Cerebellar cortex (tissue), 1 donor: ENCODE data around the gene FUT3.

Source experiments
- DNase-seq: peaks from one replicate; pipeline ENCODE4 v3.0.0-alpha.2; 2015; ENCODE audit warnings: low spot score

Gene FUT3

DNA sequence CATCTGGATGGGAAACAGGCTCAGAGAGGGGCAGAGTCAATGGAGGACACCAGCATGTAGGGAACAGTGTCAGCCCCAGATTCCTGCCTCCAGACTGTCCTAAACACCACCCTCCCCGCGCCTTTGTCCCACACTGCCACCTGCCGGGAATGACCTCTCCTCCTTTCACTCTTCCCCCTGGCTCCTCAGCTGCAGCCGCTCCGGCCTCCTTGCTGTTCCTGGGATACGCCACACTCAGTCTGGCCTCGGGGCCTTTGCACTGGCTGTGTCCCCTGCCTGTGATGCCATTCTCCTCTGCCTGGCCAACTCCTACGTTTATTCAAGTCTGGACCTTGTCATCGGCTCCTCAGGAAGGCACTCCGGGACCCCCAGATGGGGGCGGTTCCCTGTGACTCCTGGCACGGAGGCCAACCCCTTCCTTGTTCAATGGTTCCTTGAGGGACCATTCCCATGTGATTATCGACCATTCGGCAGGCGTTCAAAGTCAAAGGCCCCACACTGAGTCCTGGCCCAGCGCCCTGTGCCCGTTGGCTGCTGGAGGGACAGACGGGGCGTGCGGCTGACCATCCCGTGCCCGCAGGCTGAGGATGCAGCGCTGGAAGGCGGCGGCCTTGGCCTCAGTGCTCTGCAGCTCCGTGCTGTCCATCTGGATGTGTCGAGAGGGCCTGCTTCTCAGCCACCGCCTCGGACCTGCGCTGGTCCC, 27.5 kb downstream of the FUT3 start:
- DNase-seq = peak; percentile 35

DNA sequence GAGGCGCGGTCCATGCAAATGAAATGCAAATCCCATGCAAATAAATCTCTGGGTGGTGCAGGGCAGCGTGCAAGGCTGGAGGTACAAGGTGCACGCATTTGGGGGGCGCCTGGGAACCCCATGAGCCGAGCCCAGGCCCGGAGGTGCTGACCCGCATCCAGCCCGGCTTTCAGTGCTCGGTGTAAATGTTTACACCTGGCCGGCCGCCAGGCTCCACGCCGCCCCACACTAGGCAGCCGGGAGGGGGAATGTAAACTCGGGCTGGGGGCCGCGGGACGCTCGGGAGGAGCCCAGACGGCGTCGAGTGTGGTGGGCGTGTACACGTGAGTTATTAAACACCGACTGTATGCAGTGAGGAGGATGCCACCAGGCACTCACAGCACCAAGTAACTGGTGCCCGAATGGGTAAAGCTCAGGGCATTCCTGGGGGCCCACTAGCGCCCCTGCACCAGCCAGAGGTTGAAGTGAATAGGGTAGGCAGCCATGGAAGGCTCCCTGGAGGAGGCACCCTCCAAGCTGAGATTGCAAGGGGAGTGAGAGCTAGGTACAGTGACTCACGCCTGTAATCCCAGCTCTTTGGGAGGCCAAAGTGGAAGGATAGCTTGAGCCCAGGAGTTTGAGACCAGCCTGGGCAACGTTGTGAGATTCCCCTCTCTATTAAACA, 28.9 kb downstream of the FUT3 start:
- no peak for DNase-seq

DNA sequence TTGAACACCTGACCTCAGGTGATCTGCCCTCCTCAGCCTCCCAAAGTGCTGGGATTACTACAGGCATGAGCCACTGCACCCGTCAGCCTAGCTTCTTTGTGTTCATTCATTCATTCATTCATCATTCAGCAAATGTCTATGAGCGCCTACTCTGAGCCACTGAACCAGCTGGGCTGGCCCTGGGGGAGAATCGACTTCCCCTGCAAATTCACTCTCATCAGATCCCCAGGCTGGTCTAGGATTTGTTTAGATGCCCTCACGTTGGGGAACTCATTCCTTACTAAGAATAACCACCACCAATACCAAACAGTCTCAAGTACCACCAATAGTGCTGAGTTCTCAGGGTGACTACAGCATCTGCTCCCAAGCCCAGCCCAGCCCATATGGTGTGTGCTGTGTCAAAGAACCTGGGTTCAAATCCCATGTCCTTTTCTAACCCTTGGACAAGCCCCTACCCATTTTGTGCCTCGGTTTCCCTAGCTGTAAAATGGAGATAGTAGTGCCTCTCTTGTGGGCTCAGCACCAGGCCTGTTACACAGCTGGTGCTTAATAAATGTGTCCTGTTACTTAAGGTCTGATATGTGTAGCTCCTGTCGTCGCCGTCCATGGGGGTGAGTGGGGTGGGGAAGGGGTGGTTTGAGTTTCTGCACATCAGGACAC, 29.6 kb downstream of the FUT3 start:
- no peak for DNase-seq

DNA sequence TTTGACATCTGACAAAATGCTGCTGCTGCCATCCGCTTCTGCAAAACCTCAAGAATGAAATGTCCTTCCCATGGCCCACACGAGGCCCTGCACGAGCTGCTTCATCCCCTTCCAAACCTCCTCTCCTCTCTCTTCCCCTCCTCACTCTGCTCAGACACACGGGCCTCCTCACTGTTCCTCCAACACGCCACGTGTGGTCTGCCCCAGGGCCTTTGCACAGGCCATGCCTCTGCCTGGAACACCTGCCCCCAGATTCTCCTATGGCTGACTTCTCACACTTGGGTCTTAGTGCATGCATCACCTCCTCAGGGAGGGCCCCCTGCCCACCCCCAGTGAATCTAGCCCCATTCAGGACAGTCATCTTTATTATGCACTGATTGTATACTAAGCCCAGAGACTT, 30.5 kb downstream of the FUT3 start:
- DNase-seq = no peak

DNA sequence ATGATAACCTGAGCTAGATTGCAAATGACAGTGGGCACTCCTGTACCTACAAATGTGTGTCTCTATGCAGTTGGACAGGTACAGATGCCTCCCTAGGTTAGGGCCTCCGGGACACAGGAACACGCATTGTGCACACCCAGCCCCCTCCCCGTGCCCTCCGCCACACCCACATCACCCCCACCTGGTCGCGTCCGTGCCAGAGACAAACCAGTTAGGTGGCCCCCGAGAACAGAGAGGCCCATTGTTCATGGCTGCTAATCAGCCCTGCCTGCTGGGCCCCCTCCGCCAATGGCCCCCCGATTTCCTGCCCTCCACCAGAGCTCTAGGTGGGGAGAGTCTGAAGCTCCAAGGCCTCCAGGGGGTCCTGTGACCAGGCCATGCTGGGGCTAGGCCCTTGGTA, 32.7 kb downstream of the FUT3 start:
- no peak for DNase-seq

DNA sequence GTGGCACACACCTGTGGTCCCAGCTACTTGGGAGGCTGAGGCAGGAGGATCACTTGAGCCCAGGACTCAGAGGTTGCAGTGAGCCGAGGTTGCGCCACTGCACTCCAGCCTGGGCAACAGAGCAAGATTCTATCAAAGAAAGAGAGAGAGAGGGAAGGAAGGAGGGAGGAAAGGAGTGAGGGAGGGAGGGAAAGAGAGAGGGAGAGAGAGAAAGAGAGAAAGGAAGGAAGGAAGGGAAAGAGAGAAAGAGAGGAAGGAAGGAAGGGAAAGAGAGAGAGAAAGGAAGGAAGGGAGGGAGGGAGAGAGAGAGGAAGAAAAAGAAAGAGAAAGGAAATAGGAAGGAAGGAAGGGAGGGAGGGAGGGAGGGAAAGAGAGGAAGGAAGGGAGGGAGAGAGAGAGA, 34.0 kb downstream of the FUT3 start:
- DNase-seq = no peak

DNA sequence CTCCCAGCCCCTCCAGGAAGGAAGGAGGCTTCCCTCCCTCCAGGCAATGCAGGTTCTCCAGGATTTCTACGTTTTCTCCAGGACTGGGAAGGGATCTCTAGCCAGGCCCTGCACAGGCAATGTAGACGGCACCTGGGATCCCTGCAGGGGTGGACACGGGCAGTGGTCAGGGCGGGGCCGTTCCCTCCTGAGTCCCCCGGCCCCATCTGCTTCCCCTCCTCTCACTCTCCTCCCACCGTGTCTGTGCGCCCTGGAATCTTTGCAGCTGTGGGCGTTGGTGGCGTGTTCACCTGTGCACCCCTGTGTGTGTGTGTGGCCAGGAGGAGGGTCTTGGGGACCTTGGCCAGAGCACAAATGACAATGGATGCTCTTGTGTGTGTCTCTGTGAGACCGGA, 36.4 kb downstream of the FUT3 start:
- no peak for DNase-seq

DNA sequence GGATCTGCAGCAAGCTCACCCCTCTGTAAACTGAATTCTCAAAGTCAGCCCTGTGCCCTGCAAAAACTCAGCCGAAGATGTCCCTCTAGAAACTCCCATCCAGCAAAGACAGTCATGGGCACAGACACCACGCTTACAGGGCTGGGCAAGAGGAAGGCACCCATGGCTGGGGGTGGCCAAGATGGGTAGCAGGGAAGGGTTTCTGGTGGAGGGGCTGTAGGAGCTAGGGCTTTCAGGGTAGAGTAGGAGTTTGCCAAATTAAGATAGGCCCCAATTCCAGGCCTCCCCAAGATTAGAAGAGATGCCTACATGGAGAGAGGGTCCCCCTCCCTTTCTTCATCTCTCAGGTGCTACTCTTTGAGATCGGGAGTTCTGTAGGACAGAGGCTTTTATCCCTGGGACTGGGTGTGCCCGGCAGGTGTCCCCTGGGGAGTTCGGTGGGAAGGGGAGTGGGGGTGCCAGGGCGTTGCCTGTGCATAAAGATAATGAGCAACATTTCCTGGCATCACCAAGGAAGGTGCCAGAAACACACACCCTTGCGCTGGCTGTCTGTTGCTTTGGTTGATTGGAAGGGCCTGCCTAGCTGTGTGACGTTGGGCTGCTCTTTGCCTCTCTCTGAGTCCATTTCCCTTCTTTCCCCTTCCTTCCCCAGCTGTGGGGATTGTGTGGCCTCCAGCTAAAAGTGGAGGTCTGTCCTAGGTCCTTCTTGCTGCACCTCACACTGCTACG, 37.0 kb downstream of the FUT3 start:
- no peak for DNase-seq

DNA sequence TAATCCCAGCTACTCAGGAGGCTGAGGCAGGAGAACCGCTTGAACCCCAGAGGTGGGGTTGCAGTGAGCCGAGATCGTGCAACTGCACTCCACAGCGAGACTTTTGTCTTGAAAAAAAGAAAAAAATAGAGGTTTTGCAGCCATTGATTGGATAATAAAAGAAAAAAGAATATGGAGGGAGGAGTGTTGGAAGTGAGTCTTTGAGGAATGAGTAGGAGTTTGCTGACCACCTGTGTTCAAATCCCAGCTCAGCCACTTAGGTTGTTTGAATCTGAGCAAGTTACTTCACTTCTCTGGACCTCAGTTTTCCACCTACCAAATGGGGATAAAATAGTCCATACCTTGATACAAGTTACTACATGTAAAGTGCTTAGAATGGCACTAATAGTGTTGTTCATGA, 40.1 kb downstream of the FUT3 start:
- no peak for DNase-seq

DNA sequence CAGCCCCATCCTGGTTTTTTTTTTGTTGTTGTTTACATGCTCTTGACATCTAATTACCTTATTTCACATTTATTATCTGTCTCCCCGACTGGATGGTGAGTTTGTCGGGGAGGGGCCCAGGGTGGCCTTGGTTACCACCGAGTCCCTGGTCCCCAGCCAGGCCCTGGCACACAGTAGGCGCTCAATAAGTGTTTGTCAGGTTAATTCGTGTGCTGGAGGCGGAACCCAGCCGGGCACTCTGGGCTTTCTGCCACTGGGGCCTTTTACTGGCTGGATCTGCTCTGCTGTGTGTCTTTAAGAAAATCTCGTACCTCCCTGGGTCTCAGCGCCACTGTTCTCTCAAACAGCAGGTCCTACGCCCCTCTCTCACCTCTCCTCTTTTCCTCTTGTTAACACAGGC, 41.8 kb downstream of the FUT3 start:
- no peak for DNase-seq

DNA sequence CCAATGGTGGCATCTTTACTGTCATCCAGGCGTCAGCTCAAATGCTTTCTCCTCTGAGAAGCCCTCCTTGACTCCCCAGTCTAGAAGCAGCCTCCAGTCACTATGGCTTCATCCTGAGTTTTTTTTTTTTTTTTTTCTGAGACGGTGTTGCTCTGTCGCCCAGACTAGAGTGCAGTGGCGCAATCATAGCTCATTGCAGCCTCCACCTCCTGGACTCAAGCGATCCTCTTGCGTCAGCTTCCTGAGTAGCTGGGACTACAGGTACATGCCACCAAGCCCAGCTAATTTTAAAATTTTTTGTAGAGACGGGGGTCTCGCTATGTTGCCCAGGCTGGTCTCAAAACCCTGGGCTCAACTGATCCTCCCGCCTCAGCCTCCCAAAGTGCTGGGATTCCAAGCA, 42.2 kb downstream of the FUT3 start:
- no peak for DNase-seq

DNA sequence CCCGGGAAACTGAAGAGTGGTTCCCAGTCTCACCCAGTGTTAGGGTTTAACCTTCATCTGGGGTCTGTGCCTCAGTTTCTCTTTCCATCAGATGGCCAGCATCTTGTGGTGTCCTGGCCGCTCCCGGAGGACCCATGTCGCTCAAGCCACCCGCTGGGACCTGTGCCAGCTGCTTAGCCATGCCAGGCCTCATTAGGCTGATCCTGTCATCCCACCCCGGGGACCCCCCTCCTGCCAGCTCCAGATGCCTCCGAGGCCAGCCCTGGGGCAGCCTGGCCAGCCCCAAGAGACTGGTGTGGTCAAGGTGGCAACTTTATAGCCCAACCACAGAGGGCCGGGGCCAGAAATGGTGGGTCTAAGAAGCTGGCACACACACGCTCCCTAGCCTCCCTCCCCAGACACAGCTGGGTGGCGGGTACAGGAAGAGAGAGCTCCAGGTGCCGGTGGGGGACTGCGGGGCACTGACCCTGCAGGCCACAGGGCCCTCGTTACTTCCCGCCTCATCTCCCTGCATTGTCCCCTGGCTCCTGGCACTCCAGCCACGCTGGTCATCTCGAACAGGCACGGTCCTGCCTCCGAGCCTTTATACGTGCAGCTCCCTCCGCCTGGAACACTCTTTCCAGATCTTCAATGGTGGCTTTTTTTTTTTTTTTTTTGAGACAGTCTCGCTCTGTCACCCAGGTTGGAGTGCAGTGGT, 43.0 kb downstream of the FUT3 start:
- DNase-seq = no peak

DNA sequence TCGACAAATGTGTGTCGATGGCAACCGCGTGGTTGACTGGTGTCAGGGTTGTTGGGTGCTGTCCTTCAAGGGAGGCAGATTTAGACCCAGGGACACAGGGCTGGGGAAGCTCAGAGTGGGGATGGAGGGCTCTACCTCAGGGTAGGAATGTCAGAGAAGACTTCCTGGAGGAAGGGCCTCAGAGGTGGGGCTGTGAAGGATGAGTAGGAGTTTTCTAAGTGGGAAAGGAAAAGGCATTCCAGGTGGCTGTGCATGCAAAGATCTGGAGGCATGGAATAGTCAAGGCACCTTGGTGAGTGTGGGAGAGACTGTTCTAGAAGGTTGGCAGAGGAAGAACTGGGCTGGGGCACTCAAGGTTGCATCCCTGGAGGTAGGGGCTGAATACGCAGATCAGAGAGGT, 44.3 kb downstream of the FUT3 start:
- DNase-seq = no peak

DNA sequence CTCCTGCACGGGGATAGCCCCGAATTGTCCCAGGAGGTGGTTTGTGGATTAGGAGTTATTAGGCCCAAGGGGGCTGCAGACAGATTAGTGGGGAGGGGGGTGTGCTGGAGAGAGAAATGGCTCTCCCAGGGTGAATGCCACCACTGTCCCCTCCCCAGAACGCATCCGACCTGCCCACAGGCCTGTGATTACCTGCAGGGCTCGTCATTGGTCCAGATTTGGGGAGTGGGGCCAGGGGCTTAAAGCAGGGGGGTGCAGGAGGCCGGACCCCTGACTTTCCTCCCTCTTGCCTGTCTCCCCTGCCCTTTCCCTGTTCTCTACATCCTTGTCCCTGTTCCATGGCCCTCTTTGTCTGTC, 45.1 kb downstream of the FUT3 start:
- no peak for DNase-seq

DNA sequence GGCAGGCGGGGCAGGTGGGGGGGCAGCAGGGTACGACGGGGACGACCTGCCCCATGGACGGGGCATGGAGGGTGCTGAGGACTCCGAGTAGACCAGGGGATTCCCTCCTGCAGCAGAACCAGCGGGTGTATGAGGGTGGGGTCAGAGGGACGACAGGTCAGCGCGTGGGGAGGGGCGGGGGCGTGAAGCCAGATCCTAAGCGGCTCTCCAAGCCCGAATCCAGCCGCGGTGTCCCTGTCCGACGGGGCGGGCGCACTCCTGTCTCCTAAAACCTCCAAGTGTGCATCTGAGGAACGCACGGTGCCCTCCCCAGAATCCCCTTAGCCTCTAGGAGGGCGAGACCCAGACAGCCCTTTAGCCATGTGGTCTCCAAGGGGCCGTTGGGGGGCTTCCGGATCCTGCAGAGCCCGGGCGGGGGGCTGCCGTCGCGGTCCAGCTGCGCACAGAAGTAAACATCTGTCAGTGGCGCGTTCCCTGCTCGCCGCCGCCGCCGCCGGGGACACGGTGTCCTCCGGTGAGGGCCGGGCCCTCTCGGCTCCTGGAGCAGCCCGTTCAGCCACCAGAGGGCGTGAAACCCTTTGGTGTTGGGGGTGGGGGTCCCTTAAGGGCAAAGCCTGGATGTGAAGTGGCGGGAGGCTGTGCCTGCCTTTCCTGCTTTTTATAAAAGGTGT, 45.7 kb downstream of the FUT3 start:
- DNase-seq = peak; percentile 67

DNA sequence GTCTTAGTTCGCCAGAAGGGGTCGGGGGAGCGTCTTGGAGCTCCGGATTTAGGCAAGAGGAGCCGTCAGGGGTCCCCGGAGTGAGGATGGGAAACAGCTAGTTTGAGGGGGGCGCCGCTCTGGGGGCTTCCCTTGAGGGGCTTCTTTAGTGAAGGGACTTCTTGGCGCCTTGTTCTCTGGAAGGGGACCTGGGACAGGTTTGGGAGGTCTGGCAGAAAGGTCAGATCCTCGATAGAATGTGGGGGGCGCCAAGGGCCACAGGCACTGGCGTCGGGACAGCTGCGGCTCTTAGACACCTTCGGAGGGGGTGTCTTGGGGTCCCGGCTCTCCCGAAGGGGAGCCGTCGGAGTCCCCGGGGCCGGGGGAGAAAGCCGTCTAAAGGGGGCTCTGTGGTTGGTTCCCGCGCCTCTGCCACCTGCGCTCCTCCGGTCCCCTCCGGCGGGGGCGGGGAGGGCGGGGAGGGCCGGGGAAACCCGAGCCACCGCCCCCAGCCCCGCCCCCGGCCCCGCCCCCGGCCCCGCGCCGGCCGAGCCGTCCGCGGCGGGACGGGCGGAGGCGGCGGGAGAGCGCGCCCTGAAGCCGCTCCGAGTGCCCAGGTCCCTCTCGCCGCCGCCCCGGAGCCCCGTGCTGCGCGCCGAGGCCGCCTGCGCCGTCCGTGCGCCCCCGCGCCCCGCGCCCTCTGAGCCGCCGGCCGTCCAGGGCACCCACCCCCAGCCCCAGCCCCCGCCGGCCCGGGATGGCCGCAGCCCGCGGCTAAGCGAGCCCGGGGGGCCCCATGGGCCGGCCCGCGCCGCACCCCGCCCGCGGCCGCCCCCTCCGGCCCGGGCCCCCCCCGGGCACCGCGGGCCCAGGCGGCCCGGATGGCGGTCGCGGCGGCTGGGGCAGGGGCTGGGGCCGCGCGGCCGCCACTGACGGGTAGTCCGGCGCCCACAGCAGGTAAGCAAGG, 46.5 kb downstream of the FUT3 start, which contains the start of gene NRTN:
Gene NRTN, plus strand, starts transcription at position 552 of the 946 bp plus-strand sequence. CDS start 19,099 bp downstream, outside the sequence.
- DNase-seq = peak; percentile 10

DNA sequence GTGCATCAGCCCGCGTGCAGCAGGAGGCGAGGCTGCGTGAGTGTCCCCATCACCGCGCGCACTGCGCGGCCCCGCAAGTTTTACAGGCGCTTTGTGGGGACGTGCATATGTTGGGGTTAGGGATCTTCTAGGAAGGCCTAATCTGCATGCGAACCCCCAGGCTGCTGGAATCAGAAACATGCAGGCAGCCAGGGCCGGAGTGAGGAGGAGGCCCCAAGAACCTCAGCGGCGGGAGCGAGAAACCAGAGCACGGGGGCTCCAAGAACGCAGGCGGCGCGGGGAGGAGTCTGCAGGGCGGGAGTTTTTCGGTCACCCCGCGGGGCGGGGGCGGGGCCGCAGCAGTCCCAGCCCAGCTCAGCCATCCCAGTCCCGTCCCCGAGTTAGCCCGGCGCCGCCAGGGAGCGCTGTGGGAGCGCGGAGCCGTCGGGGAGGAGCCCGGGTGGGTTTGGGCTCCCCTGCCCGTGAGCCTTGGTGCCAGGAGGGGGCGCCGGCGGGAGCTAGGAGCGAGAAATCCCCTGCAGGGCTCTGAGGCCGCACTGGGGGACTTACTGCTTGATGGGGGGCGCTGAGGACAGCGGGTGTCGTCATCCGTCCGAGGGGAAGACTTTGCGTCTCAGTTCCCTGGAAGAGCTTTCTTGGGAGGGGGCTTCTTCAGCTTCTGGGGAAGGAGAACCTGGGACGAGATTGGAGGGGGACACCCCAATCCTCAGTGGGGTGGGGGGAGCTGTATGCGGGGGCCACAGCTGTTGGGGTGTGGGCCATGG, 47.3 kb downstream of the FUT3 start:
- peak; percentile 78 for DNase-seq

DNA sequence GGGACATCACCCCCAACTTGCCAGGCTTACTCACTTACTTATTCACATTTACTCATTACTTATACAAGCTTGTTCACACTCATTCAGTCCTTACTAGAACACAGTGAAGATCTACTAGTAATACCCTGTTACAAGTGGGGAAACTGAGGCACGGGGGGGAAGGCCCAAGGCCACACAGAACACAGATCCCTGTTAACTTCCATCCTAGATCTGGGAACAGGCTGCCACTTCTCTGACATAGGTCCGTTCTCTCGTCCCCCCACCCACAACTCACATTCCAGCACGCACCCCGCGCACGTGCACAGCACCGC, 47.9 kb downstream of the FUT3 start:
- peak; percentile 11 for DNase-seq

DNA sequence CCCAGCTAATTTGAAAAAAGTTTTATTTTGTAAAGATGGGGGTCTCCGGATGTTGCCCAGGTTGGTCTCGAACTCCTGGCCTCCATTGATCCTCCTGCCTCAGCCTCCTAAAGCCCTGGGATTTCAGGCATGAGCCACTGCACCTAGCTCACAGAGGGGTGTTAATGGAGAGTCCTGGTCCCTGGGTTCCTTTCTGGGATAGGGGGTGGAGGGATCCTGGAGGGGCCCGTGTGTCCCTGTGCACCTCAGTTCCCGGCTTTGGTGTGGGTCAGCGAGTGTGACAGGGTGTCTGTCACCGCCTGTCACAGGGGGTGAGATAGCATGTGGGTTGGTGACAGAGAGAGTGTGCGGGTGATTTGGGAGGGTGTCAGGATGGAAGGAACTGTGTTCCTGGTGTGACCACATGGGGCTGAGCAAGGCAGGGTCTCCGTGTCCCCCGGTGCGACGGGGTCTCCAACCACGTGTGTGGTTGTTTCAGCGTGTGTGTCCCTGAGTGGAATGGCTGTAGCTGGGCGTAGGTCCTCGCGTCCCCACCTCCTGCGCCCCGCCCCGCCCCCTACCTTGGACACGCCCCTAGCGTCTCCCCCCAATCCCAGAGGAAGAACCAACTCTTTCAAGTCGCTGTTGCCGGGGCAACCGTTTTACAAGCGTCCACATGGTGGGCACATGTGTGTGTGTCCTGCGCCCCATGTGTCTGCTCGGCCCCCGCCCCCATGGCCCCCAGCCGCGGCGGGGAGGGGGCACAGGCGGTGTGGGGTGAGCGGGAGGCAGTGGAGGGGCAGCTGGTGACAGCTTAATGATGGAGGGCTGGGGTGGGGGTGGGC, 49.2 kb downstream of the FUT3 start:
- DNase-seq = peak; percentile 92
